ENCODE data around the gene CYFIP2. TPM values are rescaled to one million over a fixed set of nuclear protein-coding genes. Genes with fewer than 3 reads are reported as not detected.

CYFIP2 gene
- total and polyA plus RNA-seq, 2 of the 8 experiments (the other 6 are each of a cell fraction or from before 2014, with no cell fraction given) = 45.1 to 80.6 TPM

DNA sequence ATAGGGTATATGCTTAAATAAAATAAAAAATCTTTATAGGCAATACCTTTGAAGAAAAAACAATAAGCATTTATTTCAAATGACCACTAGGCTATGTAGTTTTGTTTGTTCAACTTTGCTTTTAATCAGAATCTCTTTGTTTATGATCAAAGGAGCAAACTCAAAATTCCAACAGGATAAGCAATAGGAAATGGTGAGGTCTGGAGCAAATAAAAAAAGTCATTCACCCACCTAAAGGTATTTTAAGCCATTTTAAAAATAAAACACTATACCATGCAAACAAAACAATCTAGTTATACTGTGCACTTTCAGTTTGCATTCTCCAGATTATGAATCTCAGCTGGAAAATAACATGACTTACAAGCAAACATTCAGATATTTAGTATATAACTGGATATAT is 35.3 kb upstream of the CYFIP2 start:
- Histone ChIP-seq H2AK5ac (ENCODE audit: low read depth, low read length) (no peak overlapping the region), H2BK5ac (ENCODE audit: low read depth, low read length) (no peak overlapping the region), H3K23ac (ENCODE audit: insufficient read length) (no peak overlapping the region), H3K4me1 (replicated peaks in 1 of 4; ENCODE audit: control insufficient read depth in 3 of 4, insufficient read depth in 4 of 4, low read length in 3 of 4) (no peaks in the 10 kb centered on the region; a peak in 1 of 7 replicates), H3K27me3 (replicated peaks in 1 of 4; ENCODE audit: control insufficient read depth in 3 of 4, extremely low read depth in 1 of 4, insufficient read depth in 3 of 4, low read length in 3 of 4) (no peaks in the 10 kb centered on the region), H2BK120ac (replicated peaks; ENCODE audit: low read depth, low read length) (no peak overlapping the region), H3K9ac (replicated peaks in 1 of 4; ENCODE audit: extremely low read depth in 1 of 4, low read depth in 3 of 4, low read length in 3 of 4) (no peak overlapping the region), H3K14ac (ENCODE audit: insufficient read length) (no peak overlapping the region), H3K9me3 (ENCODE audit: insufficient read depth in 2 of 2, low read depth in 1 of 2, low read length in 1 of 2) (no peaks in the 10 kb centered on the region), H4K8ac (ENCODE audit: extremely low read depth, insufficient read depth, low read length) (no peak overlapping the region), H4K5ac (ENCODE audit: insufficient read length, low read depth, low read length) (no peak overlapping the region), H2BK15ac (ENCODE audit: low read length) (no peak overlapping the region), H2AFZ (ENCODE audit: low read length) (no peak overlapping the region), H4K91ac (replicated peaks; ENCODE audit: insufficient read length, low read length) (no peak overlapping the region), H2BK12ac (ENCODE audit: low read depth, low read length) (no peak overlapping the region), H3K79me2 (ENCODE audit: control insufficient read depth in 1 of 2, insufficient read depth in 2 of 2, low read length in 2 of 2) (no peaks in the 10 kb centered on the region), H3K56ac (replicated peaks; ENCODE audit: insufficient read length, low read depth, low read length) (no peak overlapping the region), H4K20me1 (replicated peaks in 1 of 2; ENCODE audit: control insufficient read depth in 1 of 2, insufficient read depth in 2 of 2, low read length in 2 of 2) (no peaks in the 10 kb centered on the region), H3K36me3 (ENCODE audit: control insufficient read depth in 2 of 4, insufficient read depth in 4 of 4, low read length in 3 of 4) (no peaks in the 10 kb centered on the region), H3K4ac (replicated peaks; ENCODE audit: insufficient read length, low read depth, low read length) (no peak overlapping the region), H3K18ac (ENCODE audit: extremely low read depth, low read length) (no peak overlapping the region), H3K4me3 (ENCODE audit: extremely low read depth in 1 of 4, insufficient read depth in 2 of 4, low read depth in 3 of 4, low read length in 4 of 4) (no peak overlapping the region), H3K23me2 (ENCODE audit: low read depth, low read length) (no peaks in the 10 kb centered on the region; the same call in 1 of the 2 replicates), H3K79me1 (ENCODE audit: low read depth, low read length) (no peaks in the 10 kb centered on the region), H3K27ac (ENCODE audit: low read depth, low read length) (no peak overlapping the region), H2BK20ac (ENCODE audit: low read length) (no peak overlapping the region), H3K4me2 (ENCODE audit: insufficient read depth in 1 of 2, low read depth in 2 of 2, low read length in 2 of 2) (no peak overlapping the region)
- ChIA-PET CTCF (ENCODE audit: partially characterized antibody) (interaction anchor here (0.7 kb wide), 2 partner anchors 13 to 68 kb away, joined by 3 to 4 read pairs; no protein-coding TSS in a partner anchor), POLR2A (ENCODE audit: partially characterized antibody) (no interaction called here)
- FAIRE-seq (no peak), DNase-seq (ENCODE audit: low read depth in 1 of 2, low spot score in 2 of 2) (no peak)
- TF ChIP-seq CBX5 (IDR thresholded peaks at IDR 0.05; ENCODE audit: low read depth, low read length) = no peak
- no peak for TF ChIP-seq RAD21 (IDR thresholded peaks at IDR 0.05 in 1 of 2, conservative IDR thresholded peaks at IDR 0.05 in 1 of 2; ENCODE audit: low read depth in 2 of 2, low read length in 2 of 2)
- TF ChIP-seq YY1 (IDR thresholded peaks at IDR 0.05; ENCODE audit: low read depth, low read length) = no peak
- no peak for TF ChIP-seq CREB1 (IDR thresholded peaks at IDR 0.05)
- no peak for TF ChIP-seq SIX5 (IDR thresholded peaks at IDR 0.05; ENCODE audit: low read depth, low read length)
- no peak for TF ChIP-seq RFX5 (IDR thresholded peaks at IDR 0.05; ENCODE audit: borderline replicate concordance, low read depth, low read length)
- TF ChIP-seq MAX (IDR thresholded peaks at IDR 0.05) = no peak
- no peak for TF ChIP-seq EZH2 (IDR thresholded peaks at IDR 0.05; ENCODE audit: low read depth, low read length, severe bottlenecking)
- no peak for TF ChIP-seq TEAD4 (IDR thresholded peaks at IDR 0.05; ENCODE audit: low read depth, low read length)
- no peak for TF ChIP-seq KDM4A (IDR thresholded peaks at IDR 0.05; ENCODE audit: low read depth, low read length, severe bottlenecking)
- no peak for TF ChIP-seq SAP30 (IDR thresholded peaks at IDR 0.05; ENCODE audit: insufficient read depth, insufficient replicate concordance, low read length)
- no peak for TF ChIP-seq POLR2A (IDR thresholded peaks at IDR 0.05; ENCODE audit: control extremely low read depth in 1 of 2, low read depth in 2 of 2, low read length in 2 of 2)
- TF ChIP-seq HDAC6 (IDR thresholded peaks at IDR 0.05; ENCODE audit: low read depth, low read length) = no peak
- TF ChIP-seq BRCA1 (IDR thresholded peaks at IDR 0.05; ENCODE audit: low read depth, low read length) = no peak
- no peak for TF ChIP-seq TBP (IDR thresholded peaks at IDR 0.05; ENCODE audit: low read depth, low read length)
- no peak for TF ChIP-seq PHF8 (conservative IDR thresholded peaks at IDR 0.05; ENCODE audit: low read depth, low read length)
- TF ChIP-seq POU5F1 (IDR thresholded peaks at IDR 0.05; ENCODE audit: low read depth, low read length) = no peak

Measured in H1 (cell line).